ENCODE data around the gene GALR2.
A peak's percentile ranks its signal among the peaks of the same experiment; 100 is the strongest.

Gene GALR2

GRCh38 chr17:76095943-76096342 is 21.4 kb downstream of the GALR2 start:
- DNase-seq = no peak

DNA sequence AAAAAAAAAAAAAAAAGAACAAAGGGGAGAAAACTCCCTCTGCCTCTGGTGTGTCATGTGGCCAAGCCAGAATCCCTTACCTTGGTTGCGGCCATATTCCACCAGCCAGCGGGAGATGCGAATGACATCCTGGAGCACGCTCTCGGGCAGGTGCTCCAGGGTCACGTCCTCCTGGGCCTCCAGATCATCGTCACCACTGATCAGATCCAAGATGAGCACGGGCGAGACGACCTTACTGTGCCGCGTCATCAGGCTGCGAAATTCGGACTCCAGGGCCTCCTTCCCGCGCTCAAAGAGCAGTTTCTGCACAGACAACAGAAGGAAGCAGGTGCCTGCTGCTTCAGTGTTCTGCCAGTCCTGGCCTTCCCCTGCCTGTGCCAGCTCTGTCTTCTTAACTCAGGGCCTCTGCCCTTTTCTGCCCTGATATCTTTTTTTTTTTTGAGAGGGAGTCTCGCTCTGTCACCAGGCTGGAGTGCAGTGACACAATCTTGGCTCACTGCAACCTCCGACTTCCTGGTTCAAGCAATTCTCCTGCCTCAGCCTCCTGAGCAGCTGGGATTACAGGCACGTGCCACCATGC is 23.2 kb downstream of the GALR2 start:
- no peak for DNase-seq

GRCh38 chr17:76102944-76103273 is 28.3 kb downstream of the GALR2 start:
- no peak for DNase-seq

DNA sequence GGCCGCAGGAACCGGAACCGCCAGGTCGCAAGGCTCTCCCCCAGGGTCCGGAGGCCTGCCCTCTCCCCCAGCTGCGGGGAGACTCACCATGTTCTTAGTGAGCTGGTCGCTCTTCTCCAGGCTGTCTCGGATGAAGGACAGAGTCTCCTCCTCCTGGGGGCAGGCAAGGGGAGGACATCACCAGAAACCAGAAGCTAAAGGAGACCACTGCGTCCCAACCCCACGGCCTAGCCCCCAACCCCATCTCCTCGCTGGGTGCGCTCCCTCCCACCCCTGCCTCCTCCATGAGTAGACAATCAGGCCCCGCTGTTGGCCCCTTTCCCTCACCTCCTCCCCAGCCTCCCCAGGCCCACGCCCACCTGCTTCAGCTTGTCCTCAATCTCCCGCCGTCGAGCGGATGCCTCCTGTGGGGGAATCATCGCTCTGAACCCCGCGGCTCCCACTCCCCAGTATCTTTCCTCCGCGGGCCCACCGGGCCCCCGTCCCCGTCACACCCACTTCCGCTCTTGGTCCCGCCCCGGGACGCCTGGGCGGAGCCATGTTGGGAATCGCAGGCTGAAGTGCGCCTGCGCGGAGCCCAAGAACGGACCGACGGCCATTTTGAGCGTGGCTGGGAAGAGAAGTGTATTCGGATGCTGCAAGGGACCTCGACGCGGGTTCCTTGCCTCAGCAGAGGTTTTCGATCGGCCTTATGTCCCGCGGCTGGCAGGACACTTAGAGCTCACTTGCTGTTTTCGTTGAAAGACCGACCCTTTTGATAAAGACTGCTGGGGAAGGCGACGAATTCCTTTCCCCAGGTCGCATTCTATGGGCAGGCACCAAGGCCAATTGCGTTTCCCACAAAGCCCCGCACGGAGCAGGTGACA is 28.9 kb downstream of the GALR2 start, which contains the start of gene EXOC7:
Gene EXOC7, minus strand, starts transcription at position 514 of the 866 bp plus-strand sequence. Its CDS starts 95 bp downstream, at position 419.
- peak; percentile 35 to 93 (median 86) for DNase-seq

- no peak for DNase-seq
Observed at GRCh38 chr17:76104140-76104895, 29.7 kb downstream of the GALR2 start.

DNA sequence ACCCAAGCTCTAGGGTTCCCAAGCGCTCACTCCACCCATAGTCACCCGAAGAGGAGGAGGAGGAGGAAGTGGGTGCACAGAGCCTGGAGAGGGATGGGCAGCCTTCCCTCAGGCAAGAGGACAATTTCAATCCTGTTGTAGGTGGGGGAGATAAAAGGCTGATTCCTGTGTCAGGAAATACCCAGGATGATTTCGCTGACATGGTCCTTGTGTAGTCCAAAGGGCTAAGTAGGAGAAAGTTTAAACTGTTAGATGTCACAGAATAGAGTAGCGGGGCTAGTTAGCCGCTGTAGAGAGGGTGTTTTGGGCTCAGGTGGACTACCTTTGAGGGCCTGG is 30.3 kb downstream of the GALR2 start:
- DNase-seq = no peak

DNA sequence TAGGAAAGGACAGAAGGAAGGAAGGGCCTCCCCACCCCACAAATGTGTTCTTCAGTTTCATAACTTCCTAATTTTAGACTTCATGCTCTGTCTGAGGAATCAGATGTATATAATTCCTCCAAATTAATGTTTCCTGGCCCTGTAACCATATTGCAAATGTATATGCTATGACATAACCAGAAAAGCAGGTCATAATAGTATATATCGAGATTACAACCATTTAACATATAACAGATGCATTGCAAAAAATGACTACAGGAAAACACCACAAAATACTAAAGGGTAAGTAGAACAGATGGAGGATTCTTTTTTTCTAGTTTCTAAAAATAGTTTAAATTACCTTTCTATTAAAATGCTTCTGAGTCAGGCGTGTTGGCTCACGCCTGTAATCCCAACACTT is 32.1 kb downstream of the GALR2 start:
- peak in 1 of 14 donors; percentile 43 for DNase-seq

- no peak for DNase-seq
Observed at GRCh38 chr17:76107509-76107908, 32.9 kb downstream of the GALR2 start.

GRCh38 chr17:76111956-76112355 is 37.4 kb downstream of the GALR2 start:
- DNase-seq = no peak

- DNase-seq = no peak
Observed at GRCh38 chr17:76115138-76115754, 40.7 kb downstream of the GALR2 start.

- no peak for DNase-seq
Observed at GRCh38 chr17:76119409-76120371, 45.1 kb downstream of the GALR2 start.

GRCh38 chr17:76120658-76121008 is 46.1 kb downstream of the GALR2 start:
- no peak for DNase-seq

DNA sequence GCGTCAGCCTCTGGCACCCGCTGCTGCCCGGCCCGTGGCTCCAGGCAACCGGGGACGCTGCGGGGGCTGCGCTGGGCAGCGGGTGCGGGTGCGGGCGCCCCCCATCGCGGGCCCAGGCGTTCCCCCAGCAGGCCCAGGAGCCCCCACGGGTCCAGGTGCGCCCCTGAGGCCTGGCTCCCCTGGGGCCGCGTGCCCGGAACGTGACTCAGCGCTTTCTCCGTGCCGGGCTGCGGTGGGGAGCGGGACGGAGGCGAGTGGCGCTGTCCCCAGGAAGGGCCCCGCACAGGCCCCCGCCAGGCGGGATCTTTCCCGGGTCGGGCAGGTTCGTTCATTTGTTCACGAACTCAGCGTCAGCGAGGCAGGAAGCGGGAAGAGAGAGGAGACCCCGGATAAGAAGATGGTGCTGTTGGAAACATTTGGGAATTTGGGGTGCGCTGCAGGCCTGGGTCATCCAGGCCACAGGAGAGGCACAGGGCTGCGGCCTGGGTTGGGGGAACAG is 47.4 kb downstream of the GALR2 start:
- peak in 2 of 14 donors; percentile 34 to 49 for DNase-seq

- DNase-seq = no peak
Observed at GRCh38 chr17:76122431-76123190, 48.0 kb downstream of the GALR2 start.

- no peak for DNase-seq
Observed at GRCh38 chr17:76123191-76123499, 48.6 kb downstream of the GALR2 start.

- DNase-seq = no peak
Observed at GRCh38 chr17:76123749-76124581, 49.4 kb downstream of the GALR2 start.

DNA sequence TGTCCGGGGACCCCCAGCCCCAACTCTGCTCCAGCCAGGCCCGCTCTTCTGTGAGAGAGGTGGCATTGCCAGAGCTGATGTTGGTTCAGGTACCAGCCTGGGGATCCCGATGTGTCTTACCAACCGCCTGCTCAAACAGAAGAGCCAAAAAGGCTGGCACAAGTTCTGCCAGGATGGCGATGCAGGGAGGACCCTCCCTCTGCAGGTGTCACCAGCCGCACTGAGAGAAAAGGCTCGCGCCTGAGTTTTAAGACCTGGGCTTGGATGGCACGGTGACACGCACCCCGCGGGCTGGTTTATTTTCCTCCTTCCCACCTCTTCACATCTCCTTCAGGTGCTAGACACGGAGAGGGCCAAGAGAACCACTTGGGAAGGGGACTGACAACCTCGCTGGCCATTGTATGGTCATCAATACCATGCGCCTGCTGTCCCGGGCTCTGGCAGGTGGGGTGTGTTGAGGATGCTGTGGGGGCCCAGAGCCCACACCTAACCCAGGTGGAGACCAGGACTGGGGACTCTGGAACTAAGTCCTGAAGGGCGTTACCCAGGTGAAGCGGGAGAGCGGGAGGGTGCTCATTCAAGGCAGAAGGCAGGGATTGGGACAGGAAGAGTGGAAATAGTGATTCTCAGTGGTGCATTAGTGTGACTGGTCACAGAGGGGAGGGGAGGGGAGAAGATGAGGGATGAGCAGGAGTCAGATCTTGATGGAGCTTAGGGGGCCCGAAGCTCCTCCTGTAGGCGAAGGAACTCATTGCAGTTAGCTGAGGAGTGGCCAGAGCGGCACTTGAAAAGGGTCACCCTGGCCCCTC is 50.2 kb downstream of the GALR2 start:
- DNase-seq = no peak

DNA sequence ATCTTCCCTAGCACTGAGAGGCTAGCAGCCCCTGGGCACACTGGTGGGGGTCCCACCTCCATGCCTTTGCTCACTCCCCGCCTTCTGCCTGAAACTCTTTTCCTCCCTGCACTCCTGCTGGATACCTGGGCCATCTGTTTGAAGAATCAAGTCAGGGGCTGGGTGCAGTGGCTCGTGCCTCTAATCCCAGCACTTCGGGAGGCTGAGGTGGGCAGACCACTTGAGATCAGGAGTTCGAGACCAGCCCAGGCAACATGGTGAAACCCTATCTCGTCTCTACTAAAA is 50.8 kb downstream of the GALR2 start:
- DNase-seq = no peak

DNA sequence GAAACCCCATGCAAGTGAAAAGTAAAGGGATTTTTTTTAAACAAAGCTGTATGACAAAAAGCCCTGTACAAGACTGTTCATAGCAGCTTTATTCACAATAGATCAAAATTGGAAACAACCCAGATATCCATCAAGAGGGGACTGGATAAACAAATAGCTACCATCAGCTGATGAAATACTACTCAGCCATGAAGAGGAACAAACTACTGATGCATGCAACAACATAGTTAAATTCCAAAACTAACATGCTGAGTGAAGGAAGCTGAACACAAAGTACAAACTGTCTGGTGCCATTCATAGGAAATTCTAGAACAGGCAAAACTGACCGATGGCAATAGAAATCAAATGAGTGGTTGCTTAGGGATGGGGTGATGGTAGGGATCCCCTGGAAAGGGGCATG is 51.3 kb downstream of the GALR2 start:
- no peak for DNase-seq

Data from C1 segment of cervical spinal cord (tissue), 14 donors.